HepG2 (cell line): ENCODE results near the gene LRR1. TPM values are rescaled to one million over a fixed set of nuclear protein-coding genes. Genes with fewer than 3 reads are reported as not detected.

Experiments used
- CBX5 ChIP-seq: sonication (generic); formaldehyde crosslinking; IDR thresholded peaks from 2 replicates; pipeline ENCODE4 v1.4.0; 2020; ENCODE audit warnings: missing genetic modification reagents, borderline replicate concordance
- ERF ChIP-seq: IDR thresholded peaks from 2 replicates; pipeline ENCODE4 v1.6.1; 2018; ENCODE audit warnings: missing biosample characterization, missing genetic modification reagents
- ETV5 ChIP-seq: IDR thresholded peaks from 2 replicates; pipeline ENCODE4 v1.6.1; 2018; ENCODE audit warnings: missing biosample characterization, missing genetic modification reagents, inconsistent platforms, borderline replicate concordance
- FOXJ3 ChIP-seq: sonication (generic); formaldehyde crosslinking; IDR thresholded peaks from 2 replicates; pipeline ENCODE4 v1.4.0; 2020; ENCODE audit warnings: missing genetic modification reagents, mild to moderate bottlenecking, borderline replicate concordance
- GABPB1 ChIP-seq: IDR thresholded peaks from 2 replicates; pipeline ENCODE4 v1.6.1; 2016; ENCODE audit warnings: mild to moderate bottlenecking, missing genetic modification reagents, moderate library complexity, missing compliant biosample characterization
- GFI1 ChIP-seq: sonication (generic); formaldehyde crosslinking; IDR thresholded peaks from 2 replicates; pipeline ENCODE4 v1.5.0; 2020; ENCODE audit warnings: missing genetic modification reagents, mild to moderate bottlenecking, borderline replicate concordance
- HOXA3 ChIP-seq: sonication (generic); formaldehyde crosslinking; IDR thresholded peaks from 2 replicates; pipeline ENCODE4 v1.5.0; 2020; ENCODE audit warnings: missing genetic modification reagents
- MAX ChIP-seq: IDR thresholded peaks from 2 replicates; pipeline ENCODE4 v1.6.1; 2012; ENCODE audit warnings: inconsistent platforms
- PCBP1 ChIP-seq: fragments of 200-400 bp; formaldehyde crosslinking; IDR thresholded peaks from 2 replicates; pipeline ENCODE4 v1.6.1; 2017; ENCODE audit warnings: mild to moderate bottlenecking, low read depth, low read length, borderline replicate concordance
- REL ChIP-seq: sonication (generic); formaldehyde crosslinking; conservative IDR thresholded peaks from 2 replicates; pipeline ENCODE4 v1.8.0; 2022; ENCODE audit warnings: mild to moderate bottlenecking, missing genetic modification reagents, moderate library complexity
- SP1 ChIP-seq, 2 experiments: fragments of 450-650 bp in 1 of 2; sonication (generic) in 1 of 2; formaldehyde crosslinking in 1 of 2; IDR thresholded peaks; 2 replicates each; pipeline versions ENCODE4 v1.4.0 to v1.6.1; 2016 to 2020; ENCODE audit warnings: missing genetic modification reagents in 1 of 2
- TIGD3 ChIP-seq: sonication (generic); formaldehyde crosslinking; IDR thresholded peaks from 2 replicates; pipeline ENCODE4 v1.5.1; 2020; ENCODE audit warnings: mild to moderate bottlenecking, missing genetic modification reagents, borderline replicate concordance
- TRAFD1 ChIP-seq: sonication (generic); formaldehyde crosslinking; IDR thresholded peaks from 2 replicates; pipeline ENCODE4 v1.5.1; 2020; ENCODE audit warnings: missing genetic modification reagents, mild to moderate bottlenecking, borderline replicate concordance
- ZC3H13 ChIP-seq: sonication (generic); formaldehyde crosslinking; IDR thresholded peaks from 2 replicates; pipeline ENCODE4 v1.8.1; 2023; ENCODE audit warnings: mild to moderate bottlenecking, missing genetic modification reagents, moderate library complexity
- ZNF232 ChIP-seq: sonication (generic); formaldehyde crosslinking; IDR thresholded peaks from 2 replicates; pipeline ENCODE4 v1.4.0; 2020; ENCODE audit warnings: missing genetic modification reagents, borderline replicate concordance
- ZNF263 ChIP-seq: sonication (generic); formaldehyde crosslinking; IDR thresholded peaks from 2 replicates; pipeline ENCODE4 v1.4.0; 2020; ENCODE audit warnings: missing genetic modification reagents
- ZNF414 ChIP-seq: sonication (generic); formaldehyde crosslinking; IDR thresholded peaks from 2 replicates; pipeline ENCODE4 v1.5.0; 2020; ENCODE audit warnings: missing genetic modification reagents
- ZNF512B ChIP-seq: sonication (generic); formaldehyde crosslinking; IDR thresholded peaks from 2 replicates; pipeline ENCODE4 v1.5.1; 2020; ENCODE audit warnings: missing genetic modification reagents, mild to moderate bottlenecking, borderline replicate concordance
- ZNF570 ChIP-seq: sonication (generic); formaldehyde crosslinking; IDR thresholded peaks from 2 replicates; pipeline ENCODE4 v1.4.0; 2020; ENCODE audit warnings: mild to moderate bottlenecking, missing genetic modification reagents, borderline replicate concordance
- polyA plus RNA-seq, 8 experiments: library from polyadenylated mRNA; depleted of rRNA in 3 of 8; stranded (reverse) in 7 of 8; unstranded in 1 of 8; fragments of >200 nt; fragmentation: Illumina TruSeq in 4 of 8; extraction: Trizol in 4 of 8; gene quantifications; 2 replicates each; pipeline versions ENCODE4 v1.2.1 to v1.2.3, GENCODE V29; 2011 to 2016; ENCODE audit warnings: low read depth in 4 of 8, missing spikeins in 1 of 8, mixed read lengths in 1 of 8; ENCODE audit not compliant: insufficient read depth in 1 of 8
- total RNA-seq, 5 experiments: library from RNA; depleted of rRNA; stranded (reverse); fragments of >200 nt; fragmentation: Illumina TruSeq; extraction: Trizol; gene quantifications; 2 replicates each; pipeline ENCODE4 v1.2.3, GENCODE V29; 2016; ENCODE audit warnings: low read depth in 1 of 5

The LRR1 gene
- total and polyA plus RNA-seq, 2 of the 13 experiments (the other 11 are each of a cell fraction or from before 2014, with no cell fraction given): 7.0 to 36.2 TPM

- TF ChIP-seq TRAFD1 (CRISPR knock-in tag) (no peak), TIGD3 (no peak), ZNF232 (CRISPR knock-in tag) (no peak), MAX (peak; percentile 77), FOXJ3 (CRISPR knock-in tag) (no peak; the same call in 1 of the 2 replicates), ZNF512B (CRISPR knock-in tag) (peak; percentile 77; the same call in 1 of the 2 replicates), SP1 (IDR thresholded peaks at IDR 0.05) (no peak), SP1 (CRISPR knock-in tag; IDR thresholded peaks at IDR 0.05) (peak; percentile 69), ZNF414 (CRISPR knock-in tag) (no peak), CBX5 (CRISPR knock-in tag) (peak; percentile 69), ERF (CRISPR knock-in tag) (peak; percentile 85), GABPB1 (peak; percentile 93), REL (peak; percentile 91), HOXA3 (CRISPR knock-in tag) (peak; percentile 76), ZNF263 (CRISPR knock-in tag) (peak; percentile 87), ETV5 (CRISPR knock-in tag) (peak; percentile 98), ZC3H13 (CRISPR knock-in tag) (peak; percentile 91), ZNF570 (CRISPR knock-in tag) (no peak), PCBP1 (no peak), GFI1 (CRISPR knock-in tag) (peak; percentile 54; the same call in 1 of the 2 replicates)
Measured at GRCh38 chr14:49633640-49634546, 35.2 kb downstream of the LRR1 start (continued).
